NCI-H1694 treated with DMSO at 0.1 percent for 48 hours (cell line): ENCODE data around the gene MRGPRF.

Experiments used
- DNase-seq: peaks from one replicate; lab custom pipeline; 2025; lab: John Stamatoyannopoulos, UW

The MRGPRF gene

DNA sequence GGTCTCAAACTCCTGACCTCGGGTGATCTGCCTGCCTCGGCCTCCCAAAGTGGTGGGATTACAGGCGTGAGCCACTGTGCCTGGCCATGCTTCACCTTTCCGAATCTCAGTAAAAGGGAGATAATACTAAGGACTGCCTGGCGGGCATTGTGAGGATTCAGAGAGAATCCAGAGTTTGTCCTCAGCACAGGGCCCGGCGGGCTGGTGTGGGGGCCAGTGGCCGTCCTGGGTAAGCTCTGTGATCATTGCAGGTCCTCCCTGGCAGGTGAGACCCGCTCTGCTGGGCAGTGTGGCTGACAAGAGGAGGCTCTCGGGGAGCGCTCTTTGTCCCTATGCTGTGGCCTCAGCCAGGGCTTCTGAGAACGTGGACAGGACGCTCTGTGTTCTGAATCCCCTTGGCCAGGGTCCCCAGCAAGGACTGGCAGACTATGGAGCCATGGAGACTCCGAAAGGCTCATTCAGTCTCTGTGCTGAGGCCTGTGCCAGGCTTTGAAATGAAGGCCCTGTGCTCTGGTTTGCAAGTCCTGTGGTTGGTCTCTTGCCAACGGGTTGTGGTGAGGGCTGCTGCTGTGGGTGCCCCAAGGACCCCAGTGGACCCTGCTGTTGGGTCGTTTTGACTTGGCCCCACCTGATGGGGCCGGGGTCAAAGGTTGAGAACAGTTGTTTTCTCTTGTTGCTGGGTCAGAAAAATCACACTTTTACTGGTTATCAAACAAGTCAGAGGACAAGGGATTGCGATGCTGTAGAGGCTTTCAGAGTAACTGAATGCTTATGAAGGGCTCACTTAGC is 37.7 kb upstream of the MRGPRF start:
- DNase-seq: no peak

- no peak for DNase-seq
Observed at GRCh38 chr11:69049490-69049867, 36.4 kb upstream of the MRGPRF start.

- peak; percentile 82 for DNase-seq
Observed at GRCh38 chr11:69048694-69049489, 35.8 kb upstream of the MRGPRF start, which contains the start of gene TPCN2. Gene TPCN2 (plus strand): TSS chr11:69048932. CDS start chr11:69048998, 66 bp downstream.

DNA sequence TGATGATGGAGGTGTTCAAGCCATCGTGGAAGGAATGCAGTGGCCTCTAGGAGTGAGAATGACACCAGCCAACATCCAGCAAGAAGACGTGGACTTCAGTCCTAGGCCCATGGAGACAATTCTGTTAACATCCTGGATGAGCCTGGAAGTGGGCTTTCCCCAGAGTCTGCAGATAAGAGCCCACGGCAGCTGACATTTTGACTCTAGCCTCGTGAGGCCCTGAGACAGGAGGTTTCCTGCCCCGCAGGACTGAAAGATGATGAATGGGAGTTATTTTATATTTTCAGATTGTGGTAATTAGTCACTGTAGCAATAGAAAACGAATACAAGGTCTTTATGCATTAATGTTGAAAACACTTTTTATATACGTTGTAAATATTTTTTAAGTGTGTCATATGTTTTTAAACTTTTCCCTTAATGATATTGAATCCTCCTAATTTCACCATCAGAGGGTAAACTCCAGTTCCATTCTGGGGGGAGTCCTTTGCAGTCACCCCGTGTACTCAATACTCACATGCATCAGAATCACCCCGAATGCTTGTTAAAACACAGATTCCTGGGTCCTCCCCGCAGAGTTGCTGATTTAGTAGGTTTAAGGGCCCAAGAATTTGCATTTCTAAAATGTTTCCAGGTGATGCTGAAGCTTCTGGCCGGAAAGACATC is 35.1 kb upstream of the MRGPRF start:
- DNase-seq: no peak

DNA sequence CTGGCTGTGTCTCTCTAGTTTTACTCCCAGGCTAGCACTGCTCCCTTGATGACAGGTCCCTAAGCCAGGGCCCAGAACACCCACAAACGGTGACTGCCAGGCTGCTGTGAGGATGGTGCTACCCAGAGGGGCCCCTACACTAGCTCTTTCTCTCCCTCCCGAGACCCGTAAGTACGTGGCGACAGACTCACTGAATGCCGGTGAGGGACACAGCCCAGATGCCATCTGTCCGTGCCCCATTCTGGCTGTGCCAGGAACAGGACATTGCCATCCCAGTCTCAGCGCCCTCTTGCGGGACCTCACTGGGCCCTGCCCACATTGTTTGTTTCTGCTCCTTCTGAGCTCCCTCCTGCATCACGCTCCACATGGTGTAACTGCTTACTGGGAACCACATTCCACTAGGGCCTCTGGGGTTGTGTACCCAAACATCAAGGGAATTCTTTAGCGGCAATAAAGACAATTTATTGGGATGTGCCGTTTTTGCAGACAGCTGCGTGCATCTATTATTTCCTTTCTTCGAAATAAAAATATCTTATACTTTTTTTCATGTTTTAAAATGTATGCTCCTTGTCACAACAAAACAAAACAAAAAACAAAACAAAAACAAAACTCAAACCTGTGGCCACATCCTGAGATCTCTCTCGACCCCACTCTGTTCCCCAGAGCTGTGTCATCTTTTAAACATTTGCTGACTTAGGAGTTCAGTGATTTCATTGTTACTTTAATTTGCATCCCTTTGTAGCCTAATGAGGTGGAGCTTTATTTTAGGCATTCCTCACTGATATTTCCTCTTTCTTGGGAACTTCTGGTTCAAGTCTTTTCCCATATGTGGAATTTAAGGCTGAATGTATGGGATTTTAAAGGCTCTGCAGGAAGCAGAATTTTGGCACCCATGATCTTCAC is 31.3 kb upstream of the MRGPRF start:
- DNase-seq: peak; percentile 68

GRCh38 chr11:69041516-69041915 is 28.5 kb upstream of the MRGPRF start:
- DNase-seq: no peak

DNA sequence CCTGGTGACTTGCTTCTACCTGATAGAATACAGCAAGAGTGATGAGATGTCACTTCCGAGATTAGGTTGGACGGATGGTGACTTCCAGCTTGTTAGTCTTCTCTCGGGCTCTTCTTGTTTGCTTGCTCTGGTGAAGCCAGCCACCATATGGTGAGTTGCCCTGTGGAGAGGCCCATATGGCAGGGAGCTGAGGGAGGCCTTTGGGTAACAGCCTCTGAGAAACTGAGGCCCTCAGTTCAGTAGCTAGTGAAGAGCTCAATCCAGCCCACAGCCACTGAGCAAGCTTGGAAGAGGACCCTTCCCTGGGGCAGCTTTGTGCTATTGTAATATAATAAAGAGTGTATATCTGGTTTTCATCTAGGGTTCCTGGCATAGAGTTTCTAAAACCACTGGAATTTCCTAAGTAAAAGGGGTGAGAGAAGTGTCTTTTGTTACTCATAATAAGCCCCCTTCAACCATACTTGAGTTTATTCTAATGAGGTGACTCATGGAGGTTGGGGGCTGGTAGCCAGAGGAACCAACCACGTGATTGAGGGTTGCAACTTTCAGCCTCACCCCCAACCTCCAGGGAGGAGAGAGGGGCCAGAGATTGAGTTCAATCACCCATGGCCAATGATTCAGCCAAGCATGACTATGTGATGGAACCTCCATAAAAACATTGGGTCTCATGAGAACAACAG is 27.7 kb upstream of the MRGPRF start:
- DNase-seq: no peak

DNA sequence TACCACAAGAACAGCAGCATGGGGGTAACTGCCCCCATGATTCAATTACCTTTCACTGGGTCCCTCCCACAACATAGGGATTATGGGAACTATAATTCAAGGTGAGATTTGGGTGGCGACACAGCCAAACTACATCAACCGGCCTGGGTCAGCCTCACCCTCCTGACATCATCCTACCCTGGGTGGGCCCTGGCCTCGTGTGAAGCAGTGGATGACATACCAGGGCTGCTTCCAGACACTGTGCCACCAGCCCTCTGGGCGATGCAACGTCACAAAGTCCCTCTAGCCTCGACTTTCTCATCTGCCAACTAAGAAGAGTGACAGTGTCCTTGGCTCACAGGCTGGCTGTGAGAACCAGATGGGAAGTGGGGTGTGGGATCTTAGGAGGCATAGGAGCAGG is 27.0 kb upstream of the MRGPRF start:
- DNase-seq: no peak

- no peak for DNase-seq
Observed at GRCh38 chr11:69039501-69039900, 26.5 kb upstream of the MRGPRF start.

GRCh38 chr11:69037544-69037943 is 24.5 kb upstream of the MRGPRF start:
- no peak for DNase-seq

- DNase-seq: no peak
Observed at GRCh38 chr11:69037074-69037473, 24.0 kb upstream of the MRGPRF start.

GRCh38 chr11:69035946-69036340 is 22.9 kb upstream of the MRGPRF start:
- no peak for DNase-seq

GRCh38 chr11:69035150-69035945 is 22.3 kb upstream of the MRGPRF start:
- DNase-seq: no peak

DNA sequence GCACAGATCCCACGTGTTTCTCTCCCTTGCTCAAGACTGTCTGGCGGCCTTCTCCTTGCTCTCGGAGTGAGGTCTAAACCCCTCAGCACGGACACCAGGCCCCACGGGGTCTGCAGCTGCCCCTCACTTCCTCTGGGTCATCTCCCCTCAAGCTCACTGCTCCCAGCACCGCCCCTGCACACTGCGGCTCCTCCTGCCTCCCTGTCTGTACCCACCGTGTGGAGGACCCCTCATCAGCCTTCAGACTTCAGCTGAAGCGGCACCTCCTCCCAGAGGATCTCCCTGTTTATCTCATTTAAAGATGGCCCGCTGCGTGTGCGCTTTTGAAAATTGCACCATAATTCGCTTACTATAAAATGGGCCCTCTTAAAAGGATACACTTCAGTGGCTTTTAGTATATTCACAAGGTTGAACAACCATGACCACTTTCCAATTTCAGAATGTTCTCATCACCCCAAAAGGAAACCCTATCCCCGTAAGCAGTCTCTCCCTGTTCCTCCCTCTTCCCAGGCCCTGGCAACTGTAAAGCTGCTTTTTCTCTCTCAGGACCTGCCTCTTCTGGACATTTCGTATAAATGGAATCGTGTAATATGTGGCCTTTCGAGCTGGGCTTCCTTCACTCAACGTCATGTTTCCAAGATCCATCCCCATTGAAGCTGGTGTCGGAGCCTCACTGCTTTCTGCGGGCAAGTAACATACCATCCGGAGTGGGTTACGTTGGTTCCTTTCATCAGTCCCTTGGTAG is 21.2 kb upstream of the MRGPRF start:
- DNase-seq: no peak

DNA sequence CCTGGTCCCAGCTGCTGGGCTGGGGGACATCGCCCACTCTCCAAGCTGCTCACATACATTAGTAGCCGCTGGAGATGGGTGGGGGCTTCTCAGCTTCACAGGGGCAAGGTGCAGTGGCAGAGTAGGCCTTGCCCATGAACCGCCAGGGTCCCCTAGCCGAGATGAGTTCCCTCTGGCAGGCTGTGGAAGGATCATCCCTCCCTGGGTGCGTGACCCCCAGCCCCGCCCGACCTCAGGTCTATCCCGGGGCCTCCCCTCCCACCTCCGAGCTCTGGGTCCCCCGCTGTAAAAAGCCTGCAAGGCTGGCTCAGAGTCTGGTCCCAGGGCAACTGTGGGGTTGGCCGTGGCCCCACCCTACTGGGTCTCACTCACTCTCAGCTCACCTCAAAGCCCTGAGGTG is 20.4 kb upstream of the MRGPRF start:
- DNase-seq: no peak

DNA sequence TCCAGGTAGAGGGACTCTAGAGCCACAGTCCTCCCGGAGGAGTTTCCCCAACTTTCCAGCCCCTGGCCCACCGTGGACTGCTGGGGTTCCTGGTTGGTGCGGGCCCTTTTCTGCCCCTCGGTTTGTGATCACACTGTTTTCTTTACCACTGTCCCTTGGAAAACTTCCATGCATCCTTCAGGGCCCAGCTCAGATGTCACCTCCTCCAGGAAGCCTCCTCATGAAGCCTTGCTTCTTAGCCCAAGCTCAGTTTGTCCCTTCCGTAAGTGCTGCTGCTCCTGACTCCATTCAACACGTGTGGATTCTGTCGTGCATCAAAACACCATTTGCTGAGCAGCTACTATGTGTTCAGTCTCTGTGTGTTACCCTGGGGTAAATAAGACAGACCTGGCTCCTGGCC is 19.8 kb upstream of the MRGPRF start:
- no peak for DNase-seq

DNA sequence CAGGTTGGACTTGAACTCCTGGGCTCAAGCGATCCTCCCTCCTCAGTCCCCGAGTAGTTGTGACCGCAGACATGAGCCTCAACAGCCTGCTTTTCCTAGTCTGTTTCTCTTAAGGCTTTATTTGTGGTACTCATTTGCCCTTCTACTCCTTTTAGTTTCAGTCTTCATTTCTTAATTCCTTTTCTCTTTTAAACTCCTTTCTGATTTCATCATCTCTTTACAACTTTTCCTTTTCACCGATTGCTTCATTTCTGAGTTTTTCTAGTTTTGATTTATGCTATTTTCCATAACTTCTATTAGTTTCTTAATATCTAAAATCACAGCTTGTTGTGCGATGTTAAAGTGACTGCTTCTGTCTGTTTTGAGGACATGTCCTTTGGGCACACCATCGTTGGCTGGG is 17.3 kb upstream of the MRGPRF start:
- no peak for DNase-seq

- DNase-seq: no peak
Observed at GRCh38 chr11:69027704-69028372, 14.8 kb upstream of the MRGPRF start.

- no peak for DNase-seq
Observed at GRCh38 chr11:69024509-69024908, 11.5 kb upstream of the MRGPRF start.
